H1 (cell line): ENCODE measurements around the gene NEGR1. TPM values are rescaled to one million over a fixed set of nuclear protein-coding genes. Genes with fewer than 3 reads are reported as not detected.

Experiments used
- BRCA1 ChIP-seq: IDR thresholded peaks from 2 replicates; pipeline ENCODE4 v1.6.1; 2012; ENCODE audit warnings: low read depth, low read length, improper control_type of control experiment
- CHD7 ChIP-seq: fragments of 300-600 bp; sonication (generic); IDR thresholded peaks from 2 replicates; pipeline ENCODE4 v1.7.1; 2012; ENCODE audit warnings: low read length, moderate library complexity, mild to moderate bottlenecking, inconsistent platforms; ENCODE audit not compliant: insufficient replicate concordance
- SP4 ChIP-seq: IDR thresholded peaks from 2 replicates; pipeline ENCODE4 v1.6.1; 2012; ENCODE audit warnings: low read length, inconsistent platforms
- polyA plus RNA-seq, 7 experiments: library from polyadenylated mRNA; depleted of rRNA in 3 of 7; stranded (reverse) in 5 of 7; unstranded in 2 of 7; fragments of >200 nt in 5 of 7; fragments of 200-250 nt in 2 of 7; gene quantifications; 1 replicate in 5 of 7; 2 replicates in 1 of 7; 4 replicates in 1 of 7; pipeline versions ENCODE4 v1.2.1 to v1.2.3, GENCODE V29; 2011 to 2013; ENCODE audit warnings: missing spikeins in 2 of 7, mixed read lengths in 2 of 7
- total RNA-seq: library from RNA; stranded (reverse); fragmentation: NEBNext Ultra II Directional; extraction: Animal tissue kit (Norgen Biotek cat#: 25700); gene quantifications from 2 replicates; pipeline ENCODE4 v1.2.1, GENCODE V29; 2021

Gene NEGR1
- total and polyA plus RNA-seq, 2 of the 8 experiments (the other 6 are each of a cell fraction or from before 2014, with no cell fraction given), result 0.71 to 1.3 TPM

- no peak for TF ChIP-seq CHD7
- no peak for TF ChIP-seq SP4
- no peak for TF ChIP-seq BRCA1
Measured at GRCh38 chr1:72137656-72138055, 144.7 kb downstream of the NEGR1 start (continued).
